ENCODE data around the gene CDC42SE2.

CDC42SE2 gene

DNA sequence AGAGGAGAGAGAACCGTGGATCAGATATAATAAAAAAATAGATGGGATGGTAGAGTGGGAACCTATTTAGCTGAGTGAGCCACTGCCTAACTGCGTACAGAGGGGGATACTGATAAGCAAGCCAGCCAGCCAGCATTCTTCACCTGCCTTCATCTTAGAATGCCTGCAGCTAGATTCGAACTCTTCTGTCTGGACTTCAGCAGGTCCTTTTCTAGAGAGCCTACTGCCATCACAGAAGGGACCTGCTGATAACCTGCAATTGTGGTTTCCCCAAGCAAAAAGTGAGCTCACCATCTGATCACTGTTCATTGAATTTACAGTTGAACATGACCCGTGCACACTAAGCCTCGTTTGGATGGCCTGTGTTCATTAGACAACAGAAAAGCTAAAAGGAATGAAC, 109.4 kb downstream of the CDC42SE2 start:
- no peaks in the 10 kb centered on the region for H3K9me3 ChIP-seq (ENCODE audit: insufficient read depth, low read depth, low read length)
- no peak overlapping the region for H2AFZ ChIP-seq (ENCODE audit: low read length)
- no peak overlapping the region for H3K4me2 ChIP-seq (ENCODE audit: low read depth, low read length, poor library complexity, severe bottlenecking)
- H3K4me3 ChIP-seq (ENCODE audit: low read length, poor library complexity, severe bottlenecking) = no peak overlapping the region
- no peaks in the 10 kb centered on the region for H3K9me2 ChIP-seq (replicated peaks; ENCODE audit: low read depth, low read length)
- H3F3A ChIP-seq (ENCODE audit: low read depth) = no peaks in the 10 kb centered on the region
- no peaks in the 10 kb centered on the region for H3K27me3 ChIP-seq (ENCODE audit: insufficient read depth, low read length, poor library complexity, severe bottlenecking)
- H3K36me3 ChIP-seq (ENCODE audit: insufficient read depth, low read length) = no peaks in the 10 kb centered on the region
- peaks cover 61% of the 10 kb centered on the region for H3K79me2 ChIP-seq (ENCODE audit: insufficient read depth, low read length)
- no peak overlapping the region for H3K9ac ChIP-seq (ENCODE audit: low read depth, low read length, poor library complexity, severe bottlenecking)
- TF ChIP-seq, protein P1, sequence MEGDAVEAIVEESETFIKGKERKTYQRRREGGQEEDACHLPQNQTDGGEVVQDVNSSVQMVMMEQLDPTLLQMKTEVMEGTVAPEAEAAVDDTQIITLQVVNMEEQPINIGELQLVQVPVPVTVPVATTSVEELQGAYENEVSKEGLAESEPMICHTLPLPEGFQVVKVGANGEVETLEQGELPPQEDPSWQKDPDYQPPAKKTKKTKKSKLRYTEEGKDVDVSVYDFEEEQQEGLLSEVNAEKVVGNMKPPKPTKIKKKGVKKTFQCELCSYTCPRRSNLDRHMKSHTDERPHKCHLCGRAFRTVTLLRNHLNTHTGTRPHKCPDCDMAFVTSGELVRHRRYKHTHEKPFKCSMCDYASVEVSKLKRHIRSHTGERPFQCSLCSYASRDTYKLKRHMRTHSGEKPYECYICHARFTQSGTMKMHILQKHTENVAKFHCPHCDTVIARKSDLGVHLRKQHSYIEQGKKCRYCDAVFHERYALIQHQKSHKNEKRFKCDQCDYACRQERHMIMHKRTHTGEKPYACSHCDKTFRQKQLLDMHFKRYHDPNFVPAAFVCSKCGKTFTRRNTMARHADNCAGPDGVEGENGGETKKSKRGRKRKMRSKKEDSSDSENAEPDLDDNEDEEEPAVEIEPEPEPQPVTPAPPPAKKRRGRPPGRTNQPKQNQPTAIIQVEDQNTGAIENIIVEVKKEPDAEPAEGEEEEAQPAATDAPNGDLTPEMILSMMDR (conservative IDR thresholded peaks at IDR 0.05; ENCODE audit: low read length) = no peak
- no peak for TF ChIP-seq EZH2phosphoT487 (IDR thresholded peaks at IDR 0.05; ENCODE audit: borderline replicate concordance)
- no peaks in the 10 kb centered on the region for H3K4me1 ChIP-seq (ENCODE audit: insufficient read depth, low read length, poor library complexity, severe bottlenecking)
- H4K20me1 ChIP-seq (ENCODE audit: insufficient read depth, low read length, poor library complexity, severe bottlenecking) = peaks cover 2% of the 10 kb centered on the region

DNA sequence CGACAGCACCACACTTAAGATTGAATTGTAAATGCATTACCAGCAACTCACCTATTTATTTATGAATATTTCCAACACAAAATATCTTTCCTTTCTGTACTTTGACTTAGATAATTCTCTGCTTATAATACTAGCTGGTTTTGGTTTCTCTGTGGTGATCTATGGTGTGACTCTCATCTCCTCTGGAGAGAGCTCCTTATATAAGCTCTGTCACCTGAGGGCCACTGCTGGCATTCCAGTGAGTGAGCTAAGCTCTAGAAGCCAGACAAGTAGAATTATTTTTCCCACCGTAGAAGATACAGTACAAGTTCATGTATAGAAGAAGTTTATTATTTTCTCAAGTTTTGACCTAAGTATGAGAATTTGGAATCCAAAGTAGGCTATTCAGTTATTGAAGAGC, 111.5 kb downstream of the CDC42SE2 start:
- H4K20me1 ChIP-seq (ENCODE audit: insufficient read depth, low read length, poor library complexity, severe bottlenecking) = peaks cover 7% of the 10 kb centered on the region
- peaks cover 8% of the 10 kb centered on the region for H3K4me1 ChIP-seq (ENCODE audit: insufficient read depth, low read length, poor library complexity, severe bottlenecking)
- H3K4me2 ChIP-seq (ENCODE audit: low read depth, low read length, poor library complexity, severe bottlenecking) = no peak overlapping the region
- H2AFZ ChIP-seq (ENCODE audit: low read length) = no peak overlapping the region
- no peak for TF ChIP-seq EZH2phosphoT487 (IDR thresholded peaks at IDR 0.05; ENCODE audit: borderline replicate concordance)
- TF ChIP-seq, protein P1 (conservative IDR thresholded peaks at IDR 0.05; ENCODE audit: low read length) = no peak
- H3K4me3 ChIP-seq (ENCODE audit: low read length, poor library complexity, severe bottlenecking) = no peak overlapping the region
- peaks cover 53% of the 10 kb centered on the region for H3K79me2 ChIP-seq (ENCODE audit: insufficient read depth, low read length)
- no peaks in the 10 kb centered on the region for H3K9me3 ChIP-seq (ENCODE audit: insufficient read depth, low read depth, low read length)
- H3F3A ChIP-seq (ENCODE audit: low read depth) = no peaks in the 10 kb centered on the region
- H3K36me3 ChIP-seq (ENCODE audit: insufficient read depth, low read length) = no peaks in the 10 kb centered on the region
- no peak overlapping the region for H3K9ac ChIP-seq (ENCODE audit: low read depth, low read length, poor library complexity, severe bottlenecking)
- no peaks in the 10 kb centered on the region for H3K9me2 ChIP-seq (replicated peaks; ENCODE audit: low read depth, low read length)
- H3K27me3 ChIP-seq (ENCODE audit: insufficient read depth, low read length, poor library complexity, severe bottlenecking) = no peaks in the 10 kb centered on the region

DNA sequence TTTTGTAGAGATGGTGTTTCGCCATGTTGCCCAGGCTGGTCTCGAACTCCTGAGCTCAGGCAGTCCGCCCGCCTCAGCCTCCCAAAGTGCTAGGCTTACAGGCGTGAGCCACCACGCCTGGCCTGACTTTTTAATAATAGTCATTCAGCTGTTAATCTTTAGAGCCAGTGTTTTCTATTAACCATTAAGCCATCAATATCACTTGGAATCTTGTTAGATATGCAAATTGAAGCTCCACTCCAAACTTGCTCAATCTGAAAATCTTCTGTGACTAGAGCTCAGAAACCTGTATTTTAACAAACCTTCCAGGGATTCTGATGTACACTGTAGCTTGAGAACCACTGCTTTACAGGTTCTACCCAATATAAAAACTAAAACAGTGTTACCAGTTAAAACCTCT, 113.5 kb downstream of the CDC42SE2 start:
- Histone ChIP-seq H3K9me2 (replicated peaks; ENCODE audit: low read depth, low read length) (no peaks in the 10 kb centered on the region), H3K79me2 (ENCODE audit: insufficient read depth, low read length) (peaks cover 47% of the 10 kb centered on the region)

More for the DNA sequence above, 113.5 kb downstream of the CDC42SE2 start:
- Histone ChIP-seq H3K36me3 (ENCODE audit: insufficient read depth, low read length) (no peaks in the 10 kb centered on the region), H3K9me3 (ENCODE audit: insufficient read depth, low read depth, low read length) (no peaks in the 10 kb centered on the region), H3F3A (ENCODE audit: low read depth) (no peaks in the 10 kb centered on the region), H2AFZ (ENCODE audit: low read length) (no peak overlapping the region), H3K4me3 (ENCODE audit: low read length, poor library complexity, severe bottlenecking) (no peak overlapping the region), H3K4me1 (ENCODE audit: insufficient read depth, low read length, poor library complexity, severe bottlenecking) (peaks cover 8% of the 10 kb centered on the region), H4K20me1 (ENCODE audit: insufficient read depth, low read length, poor library complexity, severe bottlenecking) (peaks cover 13% of the 10 kb centered on the region), H3K9ac (ENCODE audit: low read depth, low read length, poor library complexity, severe bottlenecking) (no peak overlapping the region), H3K27me3 (ENCODE audit: insufficient read depth, low read length, poor library complexity, severe bottlenecking) (no peaks in the 10 kb centered on the region), H3K4me2 (ENCODE audit: low read depth, low read length, poor library complexity, severe bottlenecking) (no peak overlapping the region)
- TF ChIP-seq, protein P1 (conservative IDR thresholded peaks at IDR 0.05; ENCODE audit: low read length) = no peak
- no peak for TF ChIP-seq EZH2phosphoT487 (IDR thresholded peaks at IDR 0.05; ENCODE audit: borderline replicate concordance)

Data from Loucy (cell line).